Loucy (cell line): ENCODE measurements around the gene PTRH2.

Source experiments
- CTCF ChIP-seq: fragments of 200-600 bp; sonication (generic); conservative IDR thresholded peaks from 2 replicates; pipeline ENCODE4 v1.5.1; 2014; ENCODE audit warnings: mild to moderate bottlenecking, antibody characterized with exemption, low read length
- EZH2phosphoT487 ChIP-seq: fragments of 200-600 bp; IDR thresholded peaks from 2 replicates; pipeline ENCODE4 v1.6.1; 2018; ENCODE audit warnings: antibody characterized with exemption, mild to moderate bottlenecking, moderate library complexity, borderline replicate concordance

GRCh38 chr17:59753522-59754467, 46.6 kb upstream of the PTRH2 start:
- TF ChIP-seq CTCF (peak; percentile 85), EZH2phosphoT487 (no peak)
